GM21423 (cell line): ENCODE results near the gene OR5V1.
"Not testable (repeated sequence)": the region's sequence is repeated elsewhere in the genome, so short reads cannot be mapped to it uniquely, and the experiment has no call there.

Source experiments
- ATAC-seq: cut with Tn5 transposase; IDR thresholded peaks from one replicate; pipeline ENCODE4 v1.9.1; 2021; ENCODE audit warnings: mild to moderate bottlenecking, moderate library complexity; ENCODE audit not compliant: unreplicated experiment

OR5V1 gene

GRCh38 chr6:29368765-29369164 is at the start of gene OR5V1:
Gene OR5V1, minus strand, starts transcription at chr6:29368865. Its CDS starts 12,670 bp downstream, at chr6:29356195.
- ATAC-seq: no peak

GRCh38 chr6:29414588-29414987 is 45.9 kb upstream of the OR5V1 start, which contains the start of gene OR12D1:
Gene OR12D1, plus strand, starts transcription at chr6:29414928.
- no peak for ATAC-seq

- no peak for ATAC-seq
These were observed 35.1 kb upstream of the OR5V1 start for GRCh38 chr6:29403801-29404200.

GRCh38 chr6:29399525-29399924 is 30.9 kb upstream of the OR5V1 start:
- no peak for ATAC-seq

GRCh38 chr6:29395331-29395730 is 26.7 kb upstream of the OR5V1 start, which contains the start of gene OR12D2:
Gene OR12D2, plus strand, starts transcription at chr6:29395631. Its CDS starts 1,069 bp downstream, at chr6:29396700.
- ATAC-seq: no peak

- ATAC-seq: no peak
These were observed 19.9 kb upstream of the OR5V1 start for GRCh38 chr6:29388533-29388932.

- ATAC-seq: no peak
These were observed 7.3 kb upstream of the OR5V1 start for GRCh38 chr6:29376003-29376402.

GRCh38 chr6:29375191-29375590 is 6.5 kb upstream of the OR5V1 start, which contains the start of gene OR12D3:
Gene OR12D3, minus strand, starts transcription at chr6:29375291. Its CDS starts 4 bp downstream, at chr6:29375287.
- no peak for ATAC-seq

- ATAC-seq: no peak
These were observed 13.1 kb downstream of the OR5V1 start for GRCh38 chr6:29355603-29356002.

- ATAC-seq: no peak
These were observed 13.7 kb downstream of the OR5V1 start for GRCh38 chr6:29354980-29355379.

GRCh38 chr6:29349348-29349747 is 19.3 kb downstream of the OR5V1 start:
- ATAC-seq: not testable (repeated sequence)

- ATAC-seq: no peak
These were observed 23.3 kb downstream of the OR5V1 start for GRCh38 chr6:29345380-29345779.

GRCh38 chr6:29336269-29336668 is 32.4 kb downstream of the OR5V1 start:
- ATAC-seq: no peak

- no peak for ATAC-seq
These were observed 36.0 kb downstream of the OR5V1 start for GRCh38 chr6:29332676-29333075.

- ATAC-seq: no peak
These were observed 42.9 kb downstream of the OR5V1 start for GRCh38 chr6:29325777-29326176.

- not testable (repeated sequence) for ATAC-seq
These were observed 45.3 kb downstream of the OR5V1 start for GRCh38 chr6:29323332-29323731.

- no peak for ATAC-seq
These were observed 48.7 kb downstream of the OR5V1 start for GRCh38 chr6:29319931-29320330.
